Measurements from ENCODE around the gene ZNF366.

GRCh38 chr5:72523960-72524582 lies 16.9 kb upstream of the ZNF366 start:
- TF ChIP-seq CTCF (conservative IDR thresholded peaks at IDR 0.05) (peak; percentile 76), EZH2 (IDR thresholded peaks at IDR 0.05; ENCODE audit: low read depth) (no peak)
